NB4 (cell line): ENCODE results near the gene KPNA4.

Experiments used
- DNase-seq: peaks from one replicate; pipeline ENCODE4 v3.0.0; 2010; ENCODE audit warnings: low read depth
- H3K4me3 ChIP-seq: one replicate; pipeline ENCODE4 v1.5.1; 2011; ENCODE audit warnings: mild to moderate bottlenecking, low read depth, low read length, moderate library complexity
- CTCF ChIP-seq: IDR thresholded peaks from one replicate; pipeline ENCODE4 v1.5.1; 2012; ENCODE audit warnings: low read depth, low read length
- MAX ChIP-seq: IDR thresholded peaks from 2 replicates; pipeline ENCODE4 v1.6.1; 2011; ENCODE audit warnings: low read depth, low read length
- MYC ChIP-seq: IDR thresholded peaks from 2 replicates; pipeline ENCODE4 v1.6.1; 2011; ENCODE audit warnings: low read depth, low read length
- POLR2A ChIP-seq: IDR thresholded peaks from 2 replicates; pipeline ENCODE4 v1.6.1; 2011; ENCODE audit warnings: mild to moderate bottlenecking; ENCODE audit not compliant: insufficient read length; ENCODE audit errors: extremely low read depth

KPNA4 gene

DNA sequence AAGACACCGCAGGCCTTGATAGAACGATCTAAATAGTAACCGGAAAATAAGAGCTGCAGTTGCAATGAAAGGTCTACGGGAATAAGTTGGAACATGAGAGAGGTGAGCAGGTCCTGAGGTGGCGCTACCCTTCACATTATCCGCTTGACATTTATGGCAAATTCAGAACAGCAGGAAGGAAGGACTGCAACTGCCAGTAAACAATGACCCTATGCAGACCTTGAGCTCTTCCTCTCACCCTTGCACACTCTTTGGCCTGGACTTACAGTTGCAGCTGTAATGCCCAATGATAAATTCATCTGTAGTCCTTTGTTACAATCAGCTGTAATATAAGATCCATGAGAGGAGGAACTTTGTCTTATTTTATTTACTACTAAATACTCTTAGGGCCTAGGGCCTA is 83.5 kb downstream of the KPNA4 start:
- TF ChIP-seq MAX (no peak), MYC (no peak), POLR2A (no peak), CTCF (no peak)
- no peak overlapping the region for H3K4me3 ChIP-seq
- no peak for DNase-seq

DNA sequence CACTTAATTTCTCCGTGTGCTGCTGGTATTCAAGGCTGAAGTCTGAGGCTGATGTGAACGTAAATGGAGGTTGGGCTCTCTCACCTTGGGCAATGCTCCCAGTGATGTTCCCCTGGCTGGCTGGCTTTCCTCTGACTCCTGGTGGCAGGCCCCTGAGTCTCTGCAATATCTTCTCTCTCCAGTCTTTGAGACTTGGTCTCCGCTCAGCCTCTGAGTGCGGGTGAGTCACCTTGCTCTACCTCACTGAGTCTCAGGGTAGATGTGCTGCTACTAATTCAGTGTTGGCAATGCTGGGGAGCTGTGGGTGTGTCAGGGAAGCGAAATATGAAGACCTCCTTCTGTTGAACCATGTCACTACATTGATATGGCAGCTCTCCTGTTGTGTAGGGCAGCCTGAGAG is 84.4 kb downstream of the KPNA4 start:
- no peak overlapping the region for H3K4me3 ChIP-seq
- DNase-seq, result no peak
- TF ChIP-seq CTCF, result no peak
- TF ChIP-seq POLR2A, result no peak

DNA sequence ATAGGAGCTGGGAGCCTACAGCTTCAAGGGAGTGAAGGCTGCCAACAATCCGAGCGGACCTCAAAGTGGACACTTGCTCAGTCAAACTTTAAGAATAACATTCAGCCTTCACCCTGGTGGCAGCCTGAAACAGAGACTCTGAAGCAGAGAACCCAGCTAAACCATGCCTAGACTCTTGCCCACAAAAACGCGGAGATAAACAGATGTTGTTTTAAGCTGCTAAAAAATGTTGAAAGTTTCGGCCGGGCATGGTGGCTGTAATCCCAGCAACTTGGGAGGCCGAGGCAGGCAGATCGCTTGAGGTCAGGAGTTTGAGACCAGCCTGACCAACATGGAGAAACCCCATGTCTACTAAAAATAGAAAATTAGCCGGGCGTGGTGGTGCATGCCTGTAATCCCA is 86.0 kb downstream of the KPNA4 start:
- no peak for TF ChIP-seq CTCF
- TF ChIP-seq POLR2A, result no peak
- no peak for TF ChIP-seq MYC
- TF ChIP-seq MAX, result no peak
- DNase-seq, result no peak
- no peak overlapping the region for H3K4me3 ChIP-seq

DNA sequence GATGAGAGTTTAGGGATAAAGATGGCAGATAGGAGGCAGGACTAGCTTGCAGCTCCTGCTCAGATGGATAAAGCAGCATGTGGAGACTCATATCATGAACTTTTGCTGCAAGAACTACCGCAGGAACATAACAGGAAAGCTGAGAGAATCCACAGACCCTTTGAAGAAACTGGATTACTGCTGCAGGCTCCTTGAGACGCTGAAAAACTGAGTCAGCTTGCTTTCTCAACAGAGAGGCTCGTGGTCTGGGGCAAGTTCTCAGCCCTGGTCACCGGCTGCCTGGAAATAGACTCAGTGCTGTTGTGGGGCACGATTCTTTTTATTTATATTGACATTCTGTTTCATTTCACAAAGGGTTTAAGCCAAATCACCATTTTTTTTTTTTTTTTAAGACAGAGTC is 87.0 kb downstream of the KPNA4 start:
- no peak for DNase-seq
- TF ChIP-seq POLR2A (no peak), MAX (no peak), CTCF (no peak), MYC (no peak)
- H3K4me3 ChIP-seq, result no peak overlapping the region

DNA sequence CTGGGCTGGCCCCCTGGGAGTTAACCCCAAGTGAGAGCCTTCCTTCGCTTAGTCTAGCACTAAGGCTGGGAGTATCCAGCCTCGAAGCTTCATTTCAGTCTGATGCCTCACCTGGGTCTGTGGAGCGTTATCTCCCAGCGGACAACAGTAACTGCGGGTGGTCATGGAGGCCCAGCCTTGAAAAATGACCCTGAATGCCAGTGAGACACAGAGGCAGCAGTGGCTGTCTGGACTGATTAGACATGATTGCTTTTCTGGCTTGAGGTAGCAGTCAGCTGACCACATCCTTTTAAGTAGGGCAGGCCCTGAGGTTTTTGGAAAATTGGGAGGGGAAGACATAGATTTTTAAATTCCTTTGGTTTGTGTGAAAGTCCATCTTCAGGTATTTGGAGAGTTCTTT is 87.6 kb downstream of the KPNA4 start:
- DNase-seq, result no peak
- TF ChIP-seq MYC, result no peak
- no peak for TF ChIP-seq CTCF
- no peak for TF ChIP-seq POLR2A
- no peak for TF ChIP-seq MAX
- H3K4me3 ChIP-seq, result no peak overlapping the region

DNA sequence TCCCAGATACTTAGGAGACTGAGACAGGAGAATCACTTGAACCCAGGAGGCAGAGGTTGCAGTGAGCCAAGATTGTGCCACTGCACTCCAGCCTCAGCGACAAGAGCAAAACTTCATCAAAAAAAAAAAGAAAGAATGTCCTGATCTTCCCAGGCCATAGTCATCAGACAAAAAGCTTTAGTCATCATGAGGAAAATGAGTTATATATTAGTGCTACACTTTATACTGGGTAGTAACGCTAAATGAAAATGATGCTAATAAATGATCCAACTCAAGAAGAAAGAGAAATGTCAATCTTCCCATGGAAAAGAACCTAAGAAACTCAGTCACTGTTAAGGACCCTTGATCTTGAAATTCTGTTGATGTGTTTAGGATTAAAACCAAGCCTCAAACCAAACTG is 89.5 kb downstream of the KPNA4 start:
- DNase-seq, result no peak
- H3K4me3 ChIP-seq, result no peak overlapping the region
- TF ChIP-seq MAX (no peak), POLR2A (no peak), MYC (no peak), CTCF (no peak)
